Measurements from ENCODE around the gene MEF2C. TPM values are rescaled to one million over a fixed set of nuclear protein-coding genes. Genes with fewer than 3 reads are reported as not detected.

The MEF2C gene
- total and polyA plus RNA-seq, 2 of the 13 experiments (the other 11 are each of a cell fraction or from before 2014, with no cell fraction given) = 0.02 TPM; not detected in 1

GRCh38 chr5:88778736-88779135 lies 104.2 kb downstream of the MEF2C start:
- WGBS (ENCODE audit: low lambda C conversion rate) = 64% methylated on average over 5 of the region's 5 CpGs
- Histone ChIP-seq H3K4me1 (ENCODE audit: insufficient read depth, low read length) (no peaks in the 10 kb centered on the region), H3K79me2 (ENCODE audit: insufficient read depth, low read length) (no peaks in the 10 kb centered on the region), H3K27ac (ENCODE audit: extremely low read length, insufficient read depth, low read length) (no peak overlapping the region), H3K36me3 (replicated peaks in 1 of 2; ENCODE audit: control insufficient read depth in 1 of 2, insufficient read depth in 2 of 2, low read length in 2 of 2) (no peaks in the 10 kb centered on the region), H4K20me1 (ENCODE audit: insufficient read depth, low read length) (no peaks in the 10 kb centered on the region), H3K27me3 (ENCODE audit: control insufficient read depth in 1 of 2, insufficient read depth in 2 of 2, low read length in 2 of 2) (no peaks in the 10 kb centered on the region), H2AFZ (ENCODE audit: low read length) (no peak overlapping the region), H3K4me3 (replicated peaks in 1 of 3; ENCODE audit: insufficient read depth in 1 of 3, low read depth in 2 of 3, low read length in 3 of 3) (no peak overlapping the region), H3K9ac (ENCODE audit: insufficient read depth, low read depth, low read length) (no peak overlapping the region), H3K9me3 (ENCODE audit: low read length) (no peaks in the 10 kb centered on the region), H3K4me2 (ENCODE audit: low read depth, low read length) (no peak overlapping the region)
- in situ Hi-C loops (cut with HindIII; ENCODE audit: extremely low pct_ligation_motif_present, low pct_unique_long_range_greater_than_20kb) (no loop called here), intact Hi-C loops (cut with micrococcal nuclease; ENCODE audit: unreplicated experiment) (no loop called here)
- FAIRE-seq (no peak), DNase-seq (ENCODE audit: low spot score) (no peak), ATAC-seq (no peak)
- TF ChIP-seq EP300 (IDR thresholded peaks at IDR 0.05; ENCODE audit: low read depth in 2 of 2, low read length in 2 of 2) (no peak), EP300 (CRISPR knock-in tag; IDR thresholded peaks at IDR 0.05; ENCODE audit: borderline replicate concordance) (no peak), REPIN1 (CRISPR knock-in tag; IDR thresholded peaks at IDR 0.05; ENCODE audit: borderline replicate concordance, low read depth) (no peak), ZNF687 (CRISPR knock-in tag; IDR thresholded peaks at IDR 0.05) (no peak), PAX8 (CRISPR knock-in tag; IDR thresholded peaks at IDR 0.05; ENCODE audit: borderline replicate concordance) (no peak), ZNF329 (CRISPR knock-in tag; IDR thresholded peaks at IDR 0.05; ENCODE audit: low read depth) (no peak), SALL2 (CRISPR knock-in tag; IDR thresholded peaks at IDR 0.05) (no peak), ZNF20 (CRISPR knock-in tag; IDR thresholded peaks at IDR 0.05) (no peak), ZNF296 (CRISPR knock-in tag; conservative IDR thresholded peaks at IDR 0.05) (no peak)
- CTCF ChIA-PET (ENCODE audit: low intra/inter-chr PET ratio, low total read pairs) = no interaction called here
- POLR2A ChIA-PET = no interaction called here
- no TSS peak for BruUV-seq (replicated peaks)
